Mesenteric fat pad (tissue), 1 donor: ENCODE data around the gene SLC17A9. TPM values are rescaled to one million over a fixed set of nuclear protein-coding genes. Genes with fewer than 3 reads are reported as not detected.

Source experiments
- DNase-seq: peaks from one replicate; pipeline ENCODE4 v3.0.0-alpha.2; 2020; ENCODE audit warnings: low spot score
- total RNA-seq: library from RNA; stranded (reverse); fragmentation: NEBNext Ultra II Directional; extraction: Animal tissue kit (Norgen Biotek cat#: 25700); gene quantifications from one replicate; pipeline ENCODE4 v1.2.1, GENCODE V29; 2021
- donor health status: DM: yes; HTN: yes; CAD: no.

Gene SLC17A9
- total RNA-seq, 1 donor from 2014 or later = 12.7 TPM

GRCh38 chr20:62937268-62938104, 15.0 kb upstream of the SLC17A9 start:
- peak; percentile 99 for DNase-seq

- DNase-seq = no peak
Measured at GRCh38 chr20:62938105-62938888, 14.2 kb upstream of the SLC17A9 start, which contains the start of gene GID8. GID8 (plus strand) TSS chr20:62938147; CDS start chr20:62941503, 3,356 bp downstream.

DNA sequence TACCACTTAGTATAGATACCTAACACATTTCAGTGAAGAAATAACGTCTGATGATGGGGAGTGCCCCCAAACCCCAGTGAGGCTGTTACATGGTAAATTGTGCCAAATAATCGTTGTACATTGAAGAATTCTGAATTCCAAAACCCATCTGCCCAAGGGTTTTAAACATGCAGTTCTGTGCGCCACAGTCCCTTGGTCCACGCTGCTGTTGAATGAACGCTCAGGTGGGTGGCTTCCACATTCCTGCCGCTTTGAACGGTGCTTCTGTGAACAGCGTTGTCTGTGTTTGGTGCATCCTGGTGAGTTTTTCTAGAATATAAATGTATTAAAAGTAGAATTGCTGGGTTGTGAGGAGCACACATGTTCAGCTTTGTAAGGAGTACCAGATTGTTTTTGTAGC, 11.6 kb upstream of the SLC17A9 start:
- DNase-seq = peak; percentile 51

- no peak for DNase-seq
Measured at GRCh38 chr20:62941792-62942191, 10.7 kb upstream of the SLC17A9 start.

GRCh38 chr20:62942456-62942855, 10.1 kb upstream of the SLC17A9 start:
- DNase-seq = no peak

- no peak for DNase-seq
Measured at GRCh38 chr20:62943396-62943795, 9.1 kb upstream of the SLC17A9 start.

DNA sequence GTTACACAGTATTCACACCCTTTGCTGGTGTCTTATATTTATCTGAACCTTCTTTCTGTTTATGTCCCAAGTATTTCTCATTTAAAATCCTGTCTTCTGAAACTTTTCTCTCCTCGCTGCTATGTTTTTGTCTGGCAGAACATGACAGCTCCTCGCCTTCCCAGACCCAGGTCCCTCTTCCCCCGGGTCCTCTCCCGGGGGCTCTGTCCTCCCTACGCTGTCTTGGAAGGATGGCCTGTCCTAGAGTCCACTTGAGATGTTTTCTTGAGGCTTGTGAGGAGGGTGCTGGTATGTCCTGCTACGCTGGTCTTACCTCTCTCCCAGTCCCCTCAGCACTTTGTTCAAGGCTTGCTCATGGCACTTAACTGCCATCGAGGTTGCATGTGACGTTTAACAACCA, 8.3 kb upstream of the SLC17A9 start:
- no peak for DNase-seq

DNA sequence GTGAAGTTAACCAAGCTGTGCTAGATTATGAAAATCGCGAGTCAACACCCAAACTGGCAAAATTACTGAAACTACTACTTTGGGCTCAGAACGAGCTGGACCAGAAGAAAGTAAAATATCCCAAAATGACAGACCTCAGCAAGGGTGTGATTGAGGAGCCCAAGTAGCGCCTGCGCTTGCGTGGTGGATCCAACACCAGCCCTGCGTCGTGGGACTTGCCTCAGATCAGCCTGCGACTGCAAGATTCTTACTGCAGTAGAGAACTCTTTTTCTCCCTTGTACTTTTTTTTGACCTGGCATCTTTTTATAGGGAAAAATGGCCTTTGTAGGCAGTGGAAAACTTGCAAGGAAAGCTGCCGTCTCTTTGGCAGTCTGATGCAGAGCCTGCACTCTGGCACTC, 7.8 kb upstream of the SLC17A9 start:
- no peak for DNase-seq

GRCh38 chr20:62945771-62946339, 6.7 kb upstream of the SLC17A9 start:
- DNase-seq = no peak

DNA sequence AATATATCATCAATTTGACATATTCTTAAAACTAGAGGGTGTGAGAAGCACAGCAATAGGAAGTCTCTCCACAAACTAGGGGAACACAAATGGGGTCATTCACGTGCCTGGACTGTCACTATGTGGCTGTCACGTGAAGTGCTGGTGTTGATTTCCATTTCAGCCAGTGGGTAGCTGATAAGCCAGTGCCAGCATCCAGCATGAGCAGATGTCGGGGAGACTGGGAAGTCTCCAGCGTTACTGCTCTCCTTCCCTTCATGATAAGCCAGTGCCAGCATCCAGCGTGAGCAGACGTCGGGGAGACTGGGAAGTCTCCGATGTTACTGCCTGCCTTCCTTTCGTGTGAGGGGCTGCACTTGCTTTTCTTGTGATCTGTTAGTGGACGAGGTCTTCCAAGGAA, 5.6 kb upstream of the SLC17A9 start:
- DNase-seq = no peak

DNA sequence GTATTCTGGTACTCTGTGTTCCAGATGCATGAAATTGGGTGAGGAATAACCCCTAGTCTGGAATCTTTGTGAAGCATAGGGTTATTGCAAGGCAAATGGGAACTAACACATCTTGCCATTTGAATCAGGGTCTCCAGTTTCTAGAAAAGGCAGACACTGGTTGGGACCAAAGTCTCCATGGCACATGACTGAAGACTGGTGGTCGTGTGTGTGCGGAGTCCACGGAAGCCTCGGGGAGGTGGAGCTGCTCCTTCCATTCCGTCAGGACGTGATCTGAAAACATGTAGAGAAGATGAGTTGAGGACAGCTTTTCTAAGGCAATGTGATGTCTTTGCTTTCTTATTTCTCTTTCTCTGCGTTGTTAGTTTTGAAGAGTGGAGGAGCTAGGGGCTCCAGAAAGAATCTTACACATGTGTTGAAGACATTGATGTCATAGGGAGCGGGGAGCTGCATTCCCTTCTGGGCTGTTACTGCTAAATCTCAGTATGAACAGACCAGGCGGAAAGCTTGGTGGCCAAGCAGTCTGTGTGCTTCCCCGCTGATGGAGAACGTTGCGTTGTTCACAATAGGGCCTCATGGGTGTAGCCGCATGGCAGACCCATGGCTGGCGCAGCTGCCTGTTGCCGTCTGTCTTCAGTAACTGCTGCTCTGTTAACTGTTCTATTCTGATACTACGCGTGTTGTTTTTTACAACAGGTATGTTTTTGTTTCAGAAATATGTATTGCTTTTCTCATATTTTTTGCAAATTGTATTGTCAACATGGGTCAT, 4.8 kb upstream of the SLC17A9 start:
- DNase-seq = no peak

DNA sequence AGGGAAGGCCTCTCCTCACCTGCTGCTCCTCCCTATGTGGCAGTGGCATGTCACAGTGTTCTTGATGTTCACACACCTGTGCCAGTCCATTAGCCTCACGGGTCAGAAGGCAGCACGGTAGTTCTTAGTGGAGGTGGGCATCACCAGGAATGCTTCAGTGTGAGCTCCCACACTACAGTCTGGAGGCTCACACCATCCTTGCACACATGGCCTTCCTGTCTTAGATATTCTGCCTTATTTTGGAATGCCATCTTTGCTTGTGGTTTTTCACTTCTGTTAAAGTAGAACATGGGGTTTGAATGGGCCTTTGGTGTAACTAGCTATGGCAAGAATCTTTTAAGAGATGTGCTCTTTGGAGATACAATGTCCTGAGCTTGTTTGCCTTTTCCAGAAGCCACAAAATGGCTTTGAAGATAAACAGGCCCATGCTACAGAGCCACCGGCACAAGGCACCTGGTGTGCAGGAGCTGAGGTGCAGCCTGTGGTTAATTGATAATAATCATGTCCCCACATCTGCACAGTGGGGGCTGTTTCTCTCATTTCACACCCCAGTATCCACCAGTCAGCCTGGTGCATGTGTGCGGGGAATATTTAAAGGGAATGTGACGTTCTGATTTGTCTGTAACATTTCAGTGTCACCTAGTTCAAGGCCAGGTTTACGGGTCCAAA, 3.2 kb upstream of the SLC17A9 start:
- no peak for DNase-seq

- no peak for DNase-seq
Measured at GRCh38 chr20:62949962-62950361, 2.5 kb upstream of the SLC17A9 start.

GRCh38 chr20:62950741-62951140, 1.8 kb upstream of the SLC17A9 start:
- DNase-seq = no peak

DNA sequence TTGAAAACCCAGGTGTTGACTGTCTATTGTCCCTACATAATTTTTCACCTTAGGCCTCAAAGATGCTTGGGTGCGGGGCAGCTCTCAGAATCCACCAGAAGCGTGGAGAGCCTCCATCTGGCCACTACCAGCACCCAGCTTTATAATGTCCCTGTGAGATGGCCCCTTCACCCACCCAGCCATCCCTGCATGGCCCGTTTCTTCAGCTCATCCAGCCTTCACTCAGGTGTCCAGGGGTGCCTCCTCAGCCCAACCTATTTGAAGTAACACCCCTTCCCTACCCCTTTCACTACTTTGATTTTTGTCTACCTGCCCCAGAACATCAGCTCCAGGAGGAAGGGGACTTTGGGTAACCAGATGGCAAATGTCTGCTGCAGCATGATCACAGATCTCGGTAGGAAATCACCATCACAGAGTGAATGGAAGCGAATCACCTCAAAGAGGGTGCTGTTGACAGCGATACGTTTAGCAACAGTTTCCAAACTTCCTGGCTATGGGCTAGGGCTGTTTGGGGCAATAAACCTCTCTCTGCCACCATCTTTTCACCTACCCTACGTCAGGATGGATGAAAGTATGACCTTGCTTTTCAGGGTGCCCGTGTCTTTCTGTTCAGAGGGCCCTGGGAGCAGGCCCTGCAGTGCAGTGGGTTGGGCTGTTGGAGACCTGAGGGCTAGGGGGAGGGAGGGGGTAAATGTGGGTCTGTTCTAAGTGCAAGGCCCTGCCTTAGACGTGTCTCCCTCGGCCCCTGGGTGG, 1.2 kb upstream of the SLC17A9 start:
- no peak for DNase-seq

DNA sequence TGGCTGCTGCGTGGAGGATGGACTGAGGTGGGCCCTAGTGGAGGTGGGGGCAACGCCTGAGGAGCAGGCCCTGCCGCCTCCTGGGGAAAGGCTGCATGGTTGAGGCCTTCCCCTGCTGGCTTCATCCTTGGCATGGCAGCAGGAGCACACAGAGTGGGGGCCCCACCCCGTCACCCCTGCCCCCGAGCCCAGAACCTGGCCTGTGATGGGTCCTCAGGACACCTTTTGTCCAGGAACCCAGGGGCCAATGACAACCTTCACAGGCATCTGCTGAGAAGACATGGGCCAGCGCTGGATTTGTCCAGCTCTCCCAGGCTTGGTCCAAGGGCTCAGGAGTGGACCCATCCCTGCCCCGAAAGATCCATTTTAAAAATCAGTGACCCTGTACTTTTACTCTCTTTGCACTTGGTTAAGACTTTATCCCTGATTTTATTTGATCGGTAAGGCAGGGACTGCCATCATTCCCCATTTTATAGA, 575 bp upstream of the SLC17A9 start:
- no peak for DNase-seq

GRCh38 chr20:62952968-62953838, 694 bp downstream of the SLC17A9 start:
- no peak for DNase-seq

DNA sequence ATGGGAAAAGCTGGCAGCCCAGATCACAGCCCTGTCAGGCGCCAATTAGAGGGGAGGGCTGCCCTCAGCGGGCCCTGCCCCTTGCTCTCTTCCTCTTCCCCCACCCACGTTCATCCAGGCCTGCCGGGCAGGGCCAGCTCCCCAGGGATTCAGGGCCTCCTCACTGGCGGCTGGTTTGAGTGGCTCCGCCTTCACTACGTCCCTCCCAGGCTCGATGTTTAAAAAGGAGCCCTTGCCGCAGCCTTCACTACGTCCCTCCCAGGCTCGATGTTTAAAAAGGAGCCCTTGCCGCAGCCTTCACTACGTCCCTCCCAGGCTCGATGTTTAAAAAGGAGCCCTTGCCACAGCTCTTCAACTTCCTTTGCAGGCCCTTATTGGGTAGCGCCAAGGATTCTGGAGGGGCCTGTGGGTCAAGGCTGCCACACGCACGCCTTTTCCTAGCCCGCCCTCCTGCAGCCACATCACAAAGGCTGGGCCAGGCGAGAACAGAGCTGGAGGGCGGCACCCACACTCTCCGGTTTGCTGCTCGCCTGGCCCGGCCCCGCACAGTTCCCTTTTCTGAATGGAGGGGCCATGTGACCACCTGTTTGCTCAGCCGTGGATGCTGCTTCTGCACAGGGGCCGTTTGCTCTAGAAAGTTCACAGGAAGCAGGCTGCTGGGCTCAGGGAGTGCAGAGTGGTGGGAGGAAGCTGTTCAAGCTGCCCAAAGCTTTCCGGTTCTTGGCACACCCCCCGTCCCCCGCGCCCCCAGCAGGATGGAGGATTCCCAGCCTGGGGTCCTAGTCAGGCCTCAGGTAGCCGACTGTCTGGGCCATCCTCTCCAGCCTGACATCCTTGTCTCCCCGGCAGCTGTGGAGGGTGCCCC, 1.6 kb downstream of the SLC17A9 start:
- no peak for DNase-seq
